Measurements from ENCODE around the gene BRAF. TPM values are rescaled to one million over a fixed set of nuclear protein-coding genes. Genes with fewer than 3 reads are reported as not detected.
"Not testable (repeated sequence)": the region's sequence is repeated elsewhere in the genome, so short reads cannot be mapped to it uniquely, and the experiment has no call there.

The BRAF gene
- total and polyA plus RNA-seq, 5 experiments from 2014 or later: 7.4 to 54.9 (median 11.2) TPM

- H3K9me3 Mint-ChIP-seq: no peaks in the 10 kb centered on the region
- H3K4me1 Mint-ChIP-seq: peaks cover 0 to 4% (median 2%) of the 10 kb centered on the region in 4 donors
- POLR2A ChIA-PET: interaction anchor here (1.8 kb wide), 1 partner anchor 10 kb away, joined by 4 read pairs; the partner anchor contains the start of gene ADCK2
- no peaks in the 10 kb centered on the region for H3K27me3 Mint-ChIP-seq
- H3K4me3 Mint-ChIP-seq: no peak overlapping the region
- peaks cover 0 to 78% (median 23%) of the 10 kb centered on the region in 3 donors for H3K36me3 Mint-ChIP-seq
- DNase-seq (no peak), ATAC-seq (no peak)
- H3K27ac Mint-ChIP-seq: peak overlapping the region in 2 of 10 donors; percentile 27 to 48
Measured at GRCh38 chr7:140683657-140684056, 241.1 kb downstream of the BRAF start.

GRCh38 chr7:140681766-140682165, 243.0 kb downstream of the BRAF start:
- ATAC-seq (no peak), DNase-seq (no peak)
- H3K27me3 Mint-ChIP-seq: no peaks in the 10 kb centered on the region
- H3K4me1 Mint-ChIP-seq: peaks cover 11 to 16% (median 12%) of the 10 kb centered on the region in 4 donors
- no peak overlapping the region for H3K27ac Mint-ChIP-seq
- peaks cover 0 to 83% (median 20%) of the 10 kb centered on the region in 3 donors for H3K36me3 Mint-ChIP-seq
- POLR2A ChIA-PET: no interaction called here
- no peaks in the 10 kb centered on the region for H3K9me3 Mint-ChIP-seq
- H3K4me3 Mint-ChIP-seq: no peak overlapping the region

GRCh38 chr7:140680886-140681285, 243.8 kb downstream of the BRAF start:
- no peak for DNase-seq
- H3K9me3 Mint-ChIP-seq: no peaks in the 10 kb centered on the region
- POLR2A ChIA-PET: no interaction called here
- no peak overlapping the region for H3K27ac Mint-ChIP-seq
- H3K36me3 Mint-ChIP-seq: peaks cover 0 to 82% (median 19%) of the 10 kb centered on the region in 3 donors
- no peaks in the 10 kb centered on the region for H3K27me3 Mint-ChIP-seq
- no peak for ATAC-seq
- peaks cover 18 to 21% (median 19%) of the 10 kb centered on the region in 4 donors for H3K4me1 Mint-ChIP-seq
- no peak overlapping the region for H3K4me3 Mint-ChIP-seq

GRCh38 chr7:140679186-140679585, 245.5 kb downstream of the BRAF start:
- Mint-ChIP-seq H3K27ac (peak overlapping the region in 1 of 10 donors; percentile 22), H3K4me1 (peaks cover 19 to 38% (median 35%) of the 10 kb centered on the region in 4 donors), H3K36me3 (peaks cover 0 to 70% (median 16%) of the 10 kb centered on the region in 3 donors), H3K9me3 (no peaks in the 10 kb centered on the region), H3K4me3 (no peak overlapping the region), H3K27me3 (no peaks in the 10 kb centered on the region)
- POLR2A ChIA-PET: no interaction called here
- no peak for DNase-seq
- no peak for ATAC-seq

- peaks cover 0 to 66% (median 16%) of the 10 kb centered on the region in 3 donors for H3K36me3 Mint-ChIP-seq
Measured at GRCh38 chr7:140678816-140679130, 246.0 kb downstream of the BRAF start.

GRCh38 chr7:140678081-140678815, 246.5 kb downstream of the BRAF start:
- Mint-ChIP-seq H3K9me3 (no peaks in the 10 kb centered on the region), H3K4me3 (peak overlapping the region in 1 of 10 donors; percentile 11), H3K36me3 (peaks cover 0 to 60% (median 16%) of the 10 kb centered on the region in 3 donors), H3K27ac (peak overlapping the region in 2 of 10 donors; percentile 12 to 91), H3K27me3 (no peaks in the 10 kb centered on the region), H3K4me1 (peaks cover 19 to 46% (median 42%) of the 10 kb centered on the region in 4 donors)
- DNase-seq: no peak
- POLR2A ChIA-PET: no interaction called here
- ATAC-seq: no peak

More at GRCh38 chr7:140678816-140679130, 246.0 kb downstream of the BRAF start:
- Mint-ChIP-seq H3K27ac (peak overlapping the region in 2 of 10 donors; percentile 22 to 91), H3K27me3 (no peaks in the 10 kb centered on the region), H3K9me3 (no peaks in the 10 kb centered on the region), H3K4me3 (no peak overlapping the region), H3K4me1 (peaks cover 19 to 42% (median 39%) of the 10 kb centered on the region in 4 donors)
- no peak for DNase-seq
- no peak for ATAC-seq
- POLR2A ChIA-PET: no interaction called here

- Mint-ChIP-seq H3K9me3 (no peaks in the 10 kb centered on the region), H3K27me3 (no peaks in the 10 kb centered on the region), H3K27ac (peak overlapping the region in 2 of 10 donors; percentile 11 to 91), H3K36me3 (peaks cover 0 to 58% (median 16%) of the 10 kb centered on the region in 3 donors), H3K4me1 (peaks cover 19 to 47% (median 43%) of the 10 kb centered on the region in 4 donors), H3K4me3 (no peak overlapping the region)
- ATAC-seq: no peak
- no peak for DNase-seq
- POLR2A ChIA-PET: interaction anchor here (0.7 kb wide), 1 partner anchor 270 kb away, joined by 3 read pairs; no protein-coding TSS in a partner anchor
Measured at GRCh38 chr7:140677496-140677895, 247.2 kb downstream of the BRAF start.

DNA sequence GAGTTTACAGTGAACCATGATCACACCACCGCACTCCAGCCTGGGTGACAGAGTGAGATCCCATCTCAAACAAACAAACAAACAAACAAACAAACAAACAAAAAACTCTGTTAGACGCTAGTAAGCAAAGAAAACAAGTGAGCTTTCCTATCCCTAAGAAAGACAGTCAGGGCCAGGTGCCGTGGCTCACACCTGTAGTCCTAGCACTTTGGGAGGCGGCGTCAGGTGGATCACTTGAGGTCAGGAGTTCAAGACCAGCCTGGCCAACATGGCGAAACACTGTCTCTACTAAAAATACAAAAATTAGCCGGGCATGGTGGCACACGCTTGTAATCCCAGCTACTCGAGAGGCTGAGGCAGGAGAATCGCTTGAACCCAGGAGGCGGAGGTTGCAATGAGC, 247.8 kb downstream of the BRAF start:
- H3K27ac Mint-ChIP-seq, ATAC-seq, H3K27me3 Mint-ChIP-seq, H3K9me3 Mint-ChIP-seq, DNase-seq, H3K4me3 Mint-ChIP-seq: not testable (repeated sequence)
- Mint-ChIP-seq H3K36me3 (peaks cover 0 to 54% (median 13%) of the 10 kb centered on the region in 3 donors), H3K4me1 (peaks cover 17 to 52% (median 45%) of the 10 kb centered on the region in 4 donors)
- POLR2A ChIA-PET: interaction anchor here (0.7 kb wide), 1 partner anchor 270 kb away, joined by 3 read pairs; no protein-coding TSS in a partner anchor

DNA sequence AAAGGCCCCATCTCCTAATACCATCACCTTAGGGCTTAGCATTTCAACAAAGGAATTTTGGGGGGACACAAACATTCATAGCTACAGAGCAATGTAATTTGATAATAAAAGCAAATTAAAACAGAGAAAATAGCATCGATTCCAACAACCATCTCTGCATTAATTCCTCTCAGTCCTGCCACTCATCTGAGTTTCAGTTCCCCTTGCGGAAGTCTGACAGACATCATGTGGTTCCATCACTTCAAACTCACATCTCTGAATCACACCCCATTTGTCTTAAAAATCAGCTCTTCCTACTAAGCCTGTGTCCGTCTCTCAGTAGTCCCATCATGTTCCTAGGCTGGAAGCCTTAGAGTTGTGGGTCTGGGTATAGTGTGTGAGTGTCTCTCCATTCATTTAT, 248.4 kb downstream of the BRAF start:
- H3K27ac Mint-ChIP-seq: peak overlapping the region in 3 of 10 donors; percentile 11 to 66 (median 51)
- H3K9me3 Mint-ChIP-seq: no peaks in the 10 kb centered on the region
- H3K27me3 Mint-ChIP-seq: no peaks in the 10 kb centered on the region
- ATAC-seq (no peak), DNase-seq (no peak)
- H3K4me1 Mint-ChIP-seq: peaks cover 17 to 53% (median 45%) of the 10 kb centered on the region in 4 donors
- peaks cover 0 to 47% (median 9%) of the 10 kb centered on the region in 3 donors for H3K36me3 Mint-ChIP-seq
- POLR2A ChIA-PET: no interaction called here
- H3K4me3 Mint-ChIP-seq: peak overlapping the region in 4 of 10 donors; percentile 6 to 67 (median 32)

DNA sequence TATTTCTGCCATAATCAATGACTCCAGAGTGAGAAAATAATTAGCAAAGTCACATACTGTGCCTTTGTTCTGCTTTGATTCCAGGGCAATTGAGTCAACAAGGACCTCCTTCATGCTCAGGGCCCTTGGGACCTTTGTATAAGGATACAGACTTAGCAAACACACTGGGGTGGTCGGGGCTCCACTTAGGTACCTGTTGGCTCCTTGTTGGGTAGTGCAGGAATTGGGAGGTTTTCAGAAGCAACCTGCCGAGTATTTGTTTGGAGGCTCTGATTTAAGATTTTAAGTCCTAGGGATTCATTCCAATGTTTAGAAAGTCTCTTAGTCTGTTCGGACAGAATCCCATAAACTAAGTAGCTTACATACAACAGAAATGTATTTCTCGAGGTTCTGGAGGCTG, 249.0 kb downstream of the BRAF start:
- Mint-ChIP-seq H3K36me3 (peaks cover 0 to 41% (median 7%) of the 10 kb centered on the region in 3 donors), H3K9me3 (no peaks in the 10 kb centered on the region), H3K27me3 (no peaks in the 10 kb centered on the region), H3K4me3 (peak overlapping the region in 4 of 10 donors; percentile 4 to 64 (median 34)), H3K27ac (peak overlapping the region in 2 of 10 donors; percentile 58 to 81), H3K4me1 (peaks cover 18 to 53% (median 45%) of the 10 kb centered on the region in 4 donors)
- no peak for DNase-seq
- POLR2A ChIA-PET: interaction anchor here (0.7 kb wide), 1 partner anchor 10 kb away, joined by 3 read pairs; no protein-coding TSS in a partner anchor
- no peak for ATAC-seq

DNA sequence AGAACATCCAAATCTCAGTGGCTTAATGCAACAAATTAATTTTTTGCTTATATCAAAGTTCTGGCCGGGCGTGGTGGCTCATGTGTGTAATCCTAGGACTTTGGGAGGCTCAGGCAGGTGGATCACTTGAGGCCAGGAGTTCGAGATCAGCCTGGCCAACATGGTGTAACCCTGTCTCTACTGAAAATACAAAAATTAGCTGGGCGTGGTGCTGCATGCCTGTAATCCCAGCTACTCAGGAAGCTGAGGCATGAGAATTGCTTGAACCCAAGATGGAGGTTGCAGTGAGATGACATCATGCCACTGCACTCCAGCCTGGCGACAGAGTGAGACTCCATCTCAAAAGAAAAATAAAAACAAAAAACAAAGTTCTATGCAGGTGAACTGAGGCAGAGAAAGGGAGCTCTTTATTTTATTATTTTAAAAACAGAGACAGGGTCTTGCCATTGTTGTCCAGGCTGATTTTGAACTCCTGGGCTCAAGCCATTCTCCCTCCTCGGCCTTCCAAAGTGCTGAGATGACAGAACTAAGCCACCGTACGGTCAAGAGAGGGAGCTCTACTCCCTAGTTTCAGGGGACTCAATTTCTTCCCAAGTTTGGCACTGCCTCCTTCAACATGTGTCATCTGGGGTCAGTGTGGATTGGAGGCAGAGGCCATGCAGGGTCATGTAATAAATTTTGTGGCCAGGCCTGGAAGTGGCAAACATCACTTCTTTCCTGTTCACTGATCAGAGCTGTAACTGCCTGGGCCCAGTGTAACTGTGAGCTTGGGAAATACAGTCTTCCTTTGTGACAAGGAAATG, 249.6 kb downstream of the BRAF start:
- Mint-ChIP-seq H3K27ac (peak overlapping the region in 9 of 10 donors; percentile 15 to 83 (median 52)), H3K9me3 (no peaks in the 10 kb centered on the region), H3K27me3 (no peaks in the 10 kb centered on the region), H3K4me1 (peaks cover 17 to 53% (median 44%) of the 10 kb centered on the region in 4 donors), H3K4me3 (peak overlapping the region; percentile 50 to 94 (median 88)), H3K36me3 (peaks cover 0 to 35% (median 7%) of the 10 kb centered on the region in 3 donors)
- DNase-seq (no peak), ATAC-seq (no peak)
- POLR2A ChIA-PET: interaction anchor here (0.7 to 2.8 kb wide), 3 partner anchors 11 to 47 kb away, joined by 3 to 14 read pairs (median 3); partner anchors contain the start of gene NDUFB2

GRCh38 chr7:140674356-140674800, 250.4 kb downstream of the BRAF start:
- H3K4me1 Mint-ChIP-seq: peaks cover 17 to 53% (median 44%) of the 10 kb centered on the region in 4 donors
- no peaks in the 10 kb centered on the region for H3K9me3 Mint-ChIP-seq
- POLR2A ChIA-PET: interaction anchor here (2.4 to 2.8 kb wide), 2 partner anchors 14 to 22 kb away, joined by 7 to 14 read pairs; partner anchors contain the start of gene NDUFB2
- peak overlapping the region; percentile 68 to 94 (median 88) for H3K4me3 Mint-ChIP-seq
- H3K27ac Mint-ChIP-seq: peak overlapping the region in 9 of 10 donors; percentile 45 to 97 (median 94)
- no peak for DNase-seq
- peaks cover 0 to 29% (median 4%) of the 10 kb centered on the region in 3 donors for H3K36me3 Mint-ChIP-seq
- H3K27me3 Mint-ChIP-seq: no peaks in the 10 kb centered on the region
- ATAC-seq: no peak

Measured in naive thymus-derived CD8-positive, alpha-beta T cell (primary cell).